Thyroid gland (tissue), 4 donors: Measurements from ENCODE around the gene EPS15.

Experiments
- CTCF ChIP-seq, 6 experiments: fragments of 200-600 bp in 3 of 6; fragments of 450-650 bp in 3 of 6; sonication (generic) in 3 of 6; IDR thresholded peaks; one replicate each; pipeline ENCODE4 v1.5.1; 2016 to 2019; ENCODE audit warnings: antibody characterized with exemption in 6 of 6, mild to moderate bottlenecking in 2 of 6, inconsistent platforms in 1 of 6, moderate library complexity in 1 of 6
- POLR2A ChIP-seq, 2 donors: fragments of 450-650 bp; IDR thresholded peaks; one replicate each; pipeline ENCODE4 v1.6.1; 2017; ENCODE audit warnings: antibody characterized with exemption in 2 of 2, mild to moderate bottlenecking in 2 of 2, moderate library complexity in 1 of 2

GRCh38 chr1:51380936-51381335, 138.1 kb downstream of the EPS15 start:
- TF ChIP-seq CTCF (IDR thresholded peaks at IDR 0.05) (no peak), POLR2A (IDR thresholded peaks at IDR 0.05) (no peak)
